GM12801 (cell line): ENCODE results near the gene DDX5.

Experiments used
- CTCF ChIP-seq: IDR thresholded peaks from one replicate; pipeline ENCODE4 v1.5.1; 2011; ENCODE audit warnings: control low read depth; ENCODE audit not compliant: insufficient read length; ENCODE audit errors: extremely low read depth

Gene DDX5

GRCh38 chr17:64508683-64509082, 2.6 kb upstream of the DDX5 start:
- no peak for TF ChIP-seq CTCF

- no peak for TF ChIP-seq CTCF
These were observed 1.3 kb upstream of the DDX5 start for GRCh38 chr17:64507413-64507782.

GRCh38 chr17:64506576-64507412, 705 bp upstream of the DDX5 start, which contains the start of gene CEP95:
CEP95 (plus strand) TSS chr17:64506977; CDS start chr17:64507098, 121 bp downstream.
- no peak for TF ChIP-seq CTCF

- no peak for TF ChIP-seq CTCF
These were observed 519 bp downstream of the DDX5 start for GRCh38 chr17:64505340-64506200.

- no peak for TF ChIP-seq CTCF
These were observed 1.2 kb downstream of the DDX5 start for GRCh38 chr17:64504769-64505339.

- no peak for TF ChIP-seq CTCF
These were observed 2.0 kb downstream of the DDX5 start for GRCh38 chr17:64503821-64504768.
